ENCODE data around the gene HS6ST2. TPM values are rescaled to one million over a fixed set of nuclear protein-coding genes. Genes with fewer than 3 reads are reported as not detected.

The HS6ST2 gene
- total RNA-seq, 1 experiment from 2014 or later = 8.1 TPM

DNA sequence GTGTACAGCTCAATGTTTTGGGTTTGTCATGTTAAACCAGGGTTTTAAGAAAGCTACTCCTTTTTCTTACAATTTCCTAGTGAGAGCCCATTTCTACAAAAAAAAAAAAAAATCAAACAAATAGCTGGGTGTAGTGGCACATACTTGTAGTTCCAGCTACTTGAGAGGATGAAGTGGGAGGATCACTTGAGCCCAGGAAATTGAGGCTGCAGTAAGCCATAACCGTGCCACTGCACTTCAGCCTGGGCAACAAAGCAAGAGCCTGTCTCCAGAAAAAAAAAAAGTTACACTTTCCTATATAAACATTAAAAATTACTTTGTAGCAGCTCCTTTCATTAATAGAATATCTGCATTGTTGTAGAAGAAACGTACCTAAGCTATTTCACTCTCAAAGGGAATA lies 166.7 kb downstream of the HS6ST2 start:
- Mint-ChIP-seq H3K27ac (no peak overlapping the region), H3K27me3 (ENCODE audit: low read depth) (no peaks in the 10 kb centered on the region), H3K4me3 (no peak overlapping the region), H3K9me3 (peaks cover 7% of the 10 kb centered on the region), H3K4me1 (no peaks in the 10 kb centered on the region), H3K36me3 (no peaks in the 10 kb centered on the region)
- ChIA-PET POLR2A (interaction anchor here (0.6 kb wide), 1 partner anchor 32 kb away, joined by 6 read pairs; no protein-coding TSS in a partner anchor), CTCF (interaction anchor here (0.6 kb wide), 1 partner anchor 40 kb away, joined by 5 read pairs; no protein-coding TSS in a partner anchor)
- DNase-seq (ENCODE audit: low spot score) (no peak), ATAC-seq (no peak)
- TF ChIP-seq MYBL2 (CRISPR knock-in tag; IDR thresholded peaks at IDR 0.05) = no peak
- TF ChIP-seq, protein P1, sequence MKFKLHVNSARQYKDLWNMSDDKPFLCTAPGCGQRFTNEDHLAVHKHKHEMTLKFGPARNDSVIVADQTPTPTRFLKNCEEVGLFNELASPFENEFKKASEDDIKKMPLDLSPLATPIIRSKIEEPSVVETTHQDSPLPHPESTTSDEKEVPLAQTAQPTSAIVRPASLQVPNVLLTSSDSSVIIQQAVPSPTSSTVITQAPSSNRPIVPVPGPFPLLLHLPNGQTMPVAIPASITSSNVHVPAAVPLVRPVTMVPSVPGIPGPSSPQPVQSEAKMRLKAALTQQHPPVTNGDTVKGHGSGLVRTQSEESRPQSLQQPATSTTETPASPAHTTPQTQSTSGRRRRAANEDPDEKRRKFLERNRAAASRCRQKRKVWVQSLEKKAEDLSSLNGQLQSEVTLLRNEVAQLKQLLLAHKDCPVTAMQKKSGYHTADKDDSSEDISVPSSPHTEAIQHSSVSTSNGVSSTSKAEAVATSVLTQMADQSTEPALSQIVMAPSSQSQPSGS (CRISPR knock-in tag; IDR thresholded peaks at IDR 0.05; ENCODE audit: borderline replicate concordance, low read depth) = no peak
- TF ChIP-seq, protein P2, sequence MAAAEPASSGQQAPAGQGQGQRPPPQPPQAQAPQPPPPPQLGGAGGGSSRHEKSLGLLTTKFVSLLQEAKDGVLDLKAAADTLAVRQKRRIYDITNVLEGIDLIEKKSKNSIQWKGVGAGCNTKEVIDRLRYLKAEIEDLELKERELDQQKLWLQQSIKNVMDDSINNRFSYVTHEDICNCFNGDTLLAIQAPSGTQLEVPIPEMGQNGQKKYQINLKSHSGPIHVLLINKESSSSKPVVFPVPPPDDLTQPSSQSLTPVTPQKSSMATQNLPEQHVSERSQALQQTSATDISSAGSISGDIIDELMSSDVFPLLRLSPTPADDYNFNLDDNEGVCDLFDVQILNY (CRISPR knock-in tag; IDR thresholded peaks at IDR 0.05) = no peak
- TF ChIP-seq, protein P3, sequence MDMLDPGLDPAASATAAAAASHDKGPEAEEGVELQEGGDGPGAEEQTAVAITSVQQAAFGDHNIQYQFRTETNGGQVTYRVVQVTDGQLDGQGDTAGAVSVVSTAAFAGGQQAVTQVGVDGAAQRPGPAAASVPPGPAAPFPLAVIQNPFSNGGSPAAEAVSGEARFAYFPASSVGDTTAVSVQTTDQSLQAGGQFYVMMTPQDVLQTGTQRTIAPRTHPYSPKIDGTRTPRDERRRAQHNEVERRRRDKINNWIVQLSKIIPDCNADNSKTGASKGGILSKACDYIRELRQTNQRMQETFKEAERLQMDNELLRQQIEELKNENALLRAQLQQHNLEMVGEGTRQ (CRISPR knock-in tag; IDR thresholded peaks at IDR 0.05) = no peak
- TF ChIP-seq ESRRA (CRISPR knock-in tag; IDR thresholded peaks at IDR 0.05; ENCODE audit: borderline replicate concordance) = no peak
- no peak for TF ChIP-seq ATF1 (CRISPR knock-in tag; IDR thresholded peaks at IDR 0.05)
- TF ChIP-seq, protein P4, sequence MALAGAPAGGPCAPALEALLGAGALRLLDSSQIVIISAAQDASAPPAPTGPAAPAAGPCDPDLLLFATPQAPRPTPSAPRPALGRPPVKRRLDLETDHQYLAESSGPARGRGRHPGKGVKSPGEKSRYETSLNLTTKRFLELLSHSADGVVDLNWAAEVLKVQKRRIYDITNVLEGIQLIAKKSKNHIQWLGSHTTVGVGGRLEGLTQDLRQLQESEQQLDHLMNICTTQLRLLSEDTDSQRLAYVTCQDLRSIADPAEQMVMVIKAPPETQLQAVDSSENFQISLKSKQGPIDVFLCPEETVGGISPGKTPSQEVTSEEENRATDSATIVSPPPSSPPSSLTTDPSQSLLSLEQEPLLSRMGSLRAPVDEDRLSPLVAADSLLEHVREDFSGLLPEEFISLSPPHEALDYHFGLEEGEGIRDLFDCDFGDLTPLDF (CRISPR knock-in tag; IDR thresholded peaks at IDR 0.05) = no peak
- TF ChIP-seq, protein P5, sequence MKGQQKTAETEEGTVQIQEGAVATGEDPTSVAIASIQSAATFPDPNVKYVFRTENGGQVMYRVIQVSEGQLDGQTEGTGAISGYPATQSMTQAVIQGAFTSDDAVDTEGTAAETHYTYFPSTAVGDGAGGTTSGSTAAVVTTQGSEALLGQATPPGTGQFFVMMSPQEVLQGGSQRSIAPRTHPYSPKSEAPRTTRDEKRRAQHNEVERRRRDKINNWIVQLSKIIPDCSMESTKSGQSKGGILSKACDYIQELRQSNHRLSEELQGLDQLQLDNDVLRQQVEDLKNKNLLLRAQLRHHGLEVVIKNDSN (CRISPR knock-in tag; IDR thresholded peaks at IDR 0.05) = no peak
- no peak for TF ChIP-seq OVOL2 (CRISPR knock-in tag; IDR thresholded peaks at IDR 0.05; ENCODE audit: borderline replicate concordance)
- TF ChIP-seq, protein P6, sequence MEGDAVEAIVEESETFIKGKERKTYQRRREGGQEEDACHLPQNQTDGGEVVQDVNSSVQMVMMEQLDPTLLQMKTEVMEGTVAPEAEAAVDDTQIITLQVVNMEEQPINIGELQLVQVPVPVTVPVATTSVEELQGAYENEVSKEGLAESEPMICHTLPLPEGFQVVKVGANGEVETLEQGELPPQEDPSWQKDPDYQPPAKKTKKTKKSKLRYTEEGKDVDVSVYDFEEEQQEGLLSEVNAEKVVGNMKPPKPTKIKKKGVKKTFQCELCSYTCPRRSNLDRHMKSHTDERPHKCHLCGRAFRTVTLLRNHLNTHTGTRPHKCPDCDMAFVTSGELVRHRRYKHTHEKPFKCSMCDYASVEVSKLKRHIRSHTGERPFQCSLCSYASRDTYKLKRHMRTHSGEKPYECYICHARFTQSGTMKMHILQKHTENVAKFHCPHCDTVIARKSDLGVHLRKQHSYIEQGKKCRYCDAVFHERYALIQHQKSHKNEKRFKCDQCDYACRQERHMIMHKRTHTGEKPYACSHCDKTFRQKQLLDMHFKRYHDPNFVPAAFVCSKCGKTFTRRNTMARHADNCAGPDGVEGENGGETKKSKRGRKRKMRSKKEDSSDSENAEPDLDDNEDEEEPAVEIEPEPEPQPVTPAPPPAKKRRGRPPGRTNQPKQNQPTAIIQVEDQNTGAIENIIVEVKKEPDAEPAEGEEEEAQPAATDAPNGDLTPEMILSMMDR (IDR thresholded peaks at IDR 0.05) = no peak
- TF ChIP-seq, protein P7, sequence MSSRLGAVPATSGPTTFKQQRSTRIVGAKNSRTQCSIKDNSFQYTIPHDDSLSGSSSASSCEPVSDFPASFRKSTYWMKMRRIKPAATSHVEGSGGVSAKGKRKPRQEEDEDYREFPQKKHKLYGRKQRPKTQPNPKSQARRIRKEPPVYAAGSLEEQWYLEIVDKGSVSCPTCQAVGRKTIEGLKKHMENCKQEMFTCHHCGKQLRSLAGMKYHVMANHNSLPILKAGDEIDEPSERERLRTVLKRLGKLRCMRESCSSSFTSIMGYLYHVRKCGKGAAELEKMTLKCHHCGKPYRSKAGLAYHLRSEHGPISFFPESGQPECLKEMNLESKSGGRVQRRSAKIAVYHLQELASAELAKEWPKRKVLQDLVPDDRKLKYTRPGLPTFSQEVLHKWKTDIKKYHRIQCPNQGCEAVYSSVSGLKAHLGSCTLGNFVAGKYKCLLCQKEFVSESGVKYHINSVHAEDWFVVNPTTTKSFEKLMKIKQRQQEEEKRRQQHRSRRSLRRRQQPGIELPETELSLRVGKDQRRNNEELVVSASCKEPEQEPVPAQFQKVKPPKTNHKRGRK (CRISPR knock-in tag; IDR thresholded peaks at IDR 0.05; ENCODE audit: borderline replicate concordance) = no peak
- TF ChIP-seq, protein P8, sequence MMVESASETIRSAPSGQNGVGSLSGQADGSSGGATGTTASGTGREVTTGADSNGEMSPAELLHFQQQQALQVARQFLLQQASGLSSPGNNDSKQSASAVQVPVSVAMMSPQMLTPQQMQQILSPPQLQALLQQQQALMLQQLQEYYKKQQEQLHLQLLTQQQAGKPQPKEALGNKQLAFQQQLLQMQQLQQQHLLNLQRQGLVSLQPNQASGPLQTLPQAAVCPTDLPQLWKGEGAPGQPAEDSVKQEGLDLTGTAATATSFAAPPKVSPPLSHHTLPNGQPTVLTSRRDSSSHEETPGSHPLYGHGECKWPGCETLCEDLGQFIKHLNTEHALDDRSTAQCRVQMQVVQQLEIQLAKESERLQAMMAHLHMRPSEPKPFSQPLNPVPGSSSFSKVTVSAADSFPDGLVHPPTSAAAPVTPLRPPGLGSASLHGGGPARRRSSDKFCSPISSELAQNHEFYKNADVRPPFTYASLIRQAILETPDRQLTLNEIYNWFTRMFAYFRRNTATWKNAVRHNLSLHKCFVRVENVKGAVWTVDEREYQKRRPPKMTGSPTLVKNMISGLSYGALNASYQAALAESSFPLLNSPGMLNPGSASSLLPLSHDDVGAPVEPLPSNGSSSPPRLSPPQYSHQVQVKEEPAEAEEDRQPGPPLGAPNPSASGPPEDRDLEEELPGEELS (CRISPR knock-in tag; IDR thresholded peaks at IDR 0.05) = no peak
- TF ChIP-seq HMGA2 (CRISPR knock-in tag; IDR thresholded peaks at IDR 0.05) = no peak
- TF ChIP-seq, protein P9, sequence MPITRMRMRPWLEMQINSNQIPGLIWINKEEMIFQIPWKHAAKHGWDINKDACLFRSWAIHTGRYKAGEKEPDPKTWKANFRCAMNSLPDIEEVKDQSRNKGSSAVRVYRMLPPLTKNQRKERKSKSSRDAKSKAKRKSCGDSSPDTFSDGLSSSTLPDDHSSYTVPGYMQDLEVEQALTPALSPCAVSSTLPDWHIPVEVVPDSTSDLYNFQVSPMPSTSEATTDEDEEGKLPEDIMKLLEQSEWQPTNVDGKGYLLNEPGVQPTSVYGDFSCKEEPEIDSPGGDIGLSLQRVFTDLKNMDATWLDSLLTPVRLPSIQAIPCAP (CRISPR knock-in tag; IDR thresholded peaks at IDR 0.05) = no peak
- TF ChIP-seq, protein P10, sequence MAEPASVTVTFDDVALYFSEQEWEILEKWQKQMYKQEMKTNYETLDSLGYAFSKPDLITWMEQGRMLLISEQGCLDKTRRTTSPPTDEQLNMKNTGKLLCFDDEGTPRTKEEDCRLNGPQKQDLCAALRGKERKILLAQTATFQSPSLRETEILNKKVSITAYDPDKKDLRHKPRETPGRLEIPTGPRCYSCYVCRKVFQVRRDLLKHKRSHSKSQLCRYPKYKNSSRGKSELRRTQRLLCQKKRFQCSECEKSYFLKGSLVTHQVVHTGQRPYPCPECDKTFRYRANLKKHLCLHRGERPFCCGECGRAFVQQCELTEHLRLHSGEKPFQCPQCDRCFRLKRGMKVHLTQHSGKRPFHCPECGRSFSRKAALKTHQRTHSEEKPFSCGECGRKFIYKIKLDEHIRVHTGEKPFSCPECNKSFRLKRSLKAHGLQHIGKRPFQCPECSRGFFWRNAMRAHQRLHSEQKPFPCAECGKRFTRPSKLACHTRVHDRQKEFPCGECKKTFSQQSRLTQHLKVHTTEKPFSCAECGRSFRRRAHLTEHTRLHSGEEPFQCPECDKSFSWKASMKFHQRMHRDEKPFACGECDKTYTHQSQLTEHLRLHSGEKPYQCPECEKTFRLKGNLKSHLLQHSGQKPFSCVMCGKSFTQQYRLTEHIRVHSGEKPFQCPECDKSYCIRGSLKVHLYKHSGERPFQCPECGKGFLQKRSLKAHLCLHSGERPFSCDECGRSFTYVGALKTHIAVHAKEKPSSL (CRISPR knock-in tag; conservative IDR thresholded peaks at IDR 0.05) = no peak

All from WTC11 (cell line).